ENCODE results near the gene OPTC. TPM values are rescaled to one million over a fixed set of nuclear protein-coding genes. Genes with fewer than 3 reads are reported as not detected.

Gene OPTC
- total and polyA plus RNA-seq, 9 of the 15 experiments (the other 6 are each of a cell fraction or from before 2014, with no cell fraction given), result not detected

DNA sequence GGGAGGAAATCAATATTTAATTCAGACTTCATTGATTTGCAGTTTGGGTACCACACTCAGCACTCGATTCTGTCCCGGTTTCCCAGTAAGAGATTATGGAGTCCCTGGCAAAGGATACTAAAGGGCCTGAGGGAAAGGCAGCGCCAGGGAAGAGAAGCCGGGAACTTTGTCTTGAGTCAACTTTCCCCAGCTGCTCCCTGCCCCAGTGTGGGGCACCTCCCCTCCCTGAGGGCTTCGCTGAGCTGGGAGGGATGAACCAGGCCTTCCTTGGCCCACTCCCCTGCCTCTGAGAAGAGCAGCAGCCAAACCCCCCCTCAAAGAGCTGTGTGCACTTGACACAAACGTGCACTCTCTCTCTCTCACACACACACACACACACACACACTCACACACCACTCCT lies 32.6 kb downstream of the OPTC start:
- Histone ChIP-seq H3K27me3 (ENCODE audit: control insufficient read depth in 2 of 2, insufficient read depth in 2 of 2, low read length in 2 of 2) (peaks cover 32 to 77% of the 10 kb centered on the region in 2 experiments), H3K9ac (ENCODE audit: insufficient read depth in 1 of 2, low read depth in 2 of 2, low read length in 2 of 2) (no peak overlapping the region), H3K36me3 (ENCODE audit: control insufficient read depth, insufficient read depth, low read length) (no peaks in the 10 kb centered on the region), H3K4me3 (no peak overlapping the region), H4K20me1 (replicated peaks; ENCODE audit: control insufficient read depth, insufficient read depth, low read length) (peaks cover 10% of the 10 kb centered on the region; the same call in 1 of the 2 replicates), H3K79me2 (ENCODE audit: control insufficient read depth, insufficient read depth, low read length) (no peaks in the 10 kb centered on the region), H2AFZ (ENCODE audit: low read depth, low read length) (no peak overlapping the region), H3K4me2 (ENCODE audit: insufficient read depth, low read length) (no peak overlapping the region), H3K4me1 (replicated peaks in 1 of 2; ENCODE audit: control insufficient read depth in 2 of 2, insufficient read depth in 2 of 2, low read length in 2 of 2) (no peaks in the 10 kb centered on the region), H3K27ac (ENCODE audit: extremely low read depth, low read depth, low read length) (no peak overlapping the region), H3K9me1 (ENCODE audit: control insufficient read depth, insufficient read depth, low read length) (no peaks in the 10 kb centered on the region), H3K9me3 (replicated peaks; ENCODE audit: control insufficient read depth, insufficient read depth, low read depth, low read length) (no peaks in the 10 kb centered on the region)
- BruUV-seq (replicated peaks), result no TSS peak
- ATAC-seq, result no peak
- ChIA-PET POLR2A (interaction anchor here (0.8 to 1.0 kb wide), 3 partner anchors 8 to 155 kb away, joined by 3 read pairs; no protein-coding TSS in a partner anchor), CTCF (ENCODE audit: low intra/inter-chr PET ratio) (no interaction called here)
- WGBS (ENCODE audit: insufficient coverage, low coverage, missing lambda C conversion rate), result 4% methylated on average over 6 of the region's 6 CpGs
- in situ Hi-C loops (cut with MboI), result loop anchor here (5.0 kb wide), 1 partner anchor 81 kb away; no protein-coding TSS in a partner anchor
- intact Hi-C loops (cut with micrococcal nuclease), result no loop called here
- no peak for FAIRE-seq
- no peak for DNase-seq (ENCODE audit: extremely low read depth in 1 of 4, low spot score in 3 of 4)
- no peak for TF ChIP-seq THRAP3 (IDR thresholded peaks at IDR 0.05; ENCODE audit: borderline replicate concordance)
- TF ChIP-seq DNMT1 (IDR thresholded peaks at IDR 0.05), result no peak
- TF ChIP-seq, protein P1, sequence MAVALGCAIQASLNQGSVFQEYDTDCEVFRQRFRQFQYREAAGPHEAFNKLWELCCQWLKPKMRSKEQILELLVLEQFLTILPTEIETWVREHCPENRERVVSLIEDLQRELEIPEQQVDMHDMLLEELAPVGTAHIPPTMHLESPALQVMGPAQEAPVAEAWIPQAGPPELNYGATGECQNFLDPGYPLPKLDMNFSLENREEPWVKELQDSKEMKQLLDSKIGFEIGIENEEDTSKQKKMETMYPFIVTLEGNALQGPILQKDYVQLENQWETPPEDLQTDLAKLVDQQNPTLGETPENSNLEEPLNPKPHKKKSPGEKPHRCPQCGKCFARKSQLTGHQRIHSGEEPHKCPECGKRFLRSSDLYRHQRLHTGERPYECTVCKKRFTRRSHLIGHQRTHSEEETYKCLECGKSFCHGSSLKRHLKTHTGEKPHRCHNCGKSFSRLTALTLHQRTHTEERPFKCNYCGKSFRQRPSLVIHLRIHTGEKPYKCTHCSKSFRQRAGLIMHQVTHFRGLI (CRISPR knock-in tag; IDR thresholded peaks at IDR 0.05), result no peak
- TF ChIP-seq, protein P2, sequence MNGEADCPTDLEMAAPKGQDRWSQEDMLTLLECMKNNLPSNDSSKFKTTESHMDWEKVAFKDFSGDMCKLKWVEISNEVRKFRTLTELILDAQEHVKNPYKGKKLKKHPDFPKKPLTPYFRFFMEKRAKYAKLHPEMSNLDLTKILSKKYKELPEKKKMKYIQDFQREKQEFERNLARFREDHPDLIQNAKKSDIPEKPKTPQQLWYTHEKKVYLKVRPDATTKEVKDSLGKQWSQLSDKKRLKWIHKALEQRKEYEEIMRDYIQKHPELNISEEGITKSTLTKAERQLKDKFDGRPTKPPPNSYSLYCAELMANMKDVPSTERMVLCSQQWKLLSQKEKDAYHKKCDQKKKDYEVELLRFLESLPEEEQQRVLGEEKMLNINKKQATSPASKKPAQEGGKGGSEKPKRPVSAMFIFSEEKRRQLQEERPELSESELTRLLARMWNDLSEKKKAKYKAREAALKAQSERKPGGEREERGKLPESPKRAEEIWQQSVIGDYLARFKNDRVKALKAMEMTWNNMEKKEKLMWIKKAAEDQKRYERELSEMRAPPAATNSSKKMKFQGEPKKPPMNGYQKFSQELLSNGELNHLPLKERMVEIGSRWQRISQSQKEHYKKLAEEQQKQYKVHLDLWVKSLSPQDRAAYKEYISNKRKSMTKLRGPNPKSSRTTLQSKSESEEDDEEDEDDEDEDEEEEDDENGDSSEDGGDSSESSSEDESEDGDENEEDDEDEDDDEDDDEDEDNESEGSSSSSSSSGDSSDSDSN (IDR thresholded peaks at IDR 0.05; ENCODE audit: borderline replicate concordance in 1 of 2, low read depth in 2 of 2, low read length in 2 of 2), result no peak
- TF ChIP-seq, protein P3, sequence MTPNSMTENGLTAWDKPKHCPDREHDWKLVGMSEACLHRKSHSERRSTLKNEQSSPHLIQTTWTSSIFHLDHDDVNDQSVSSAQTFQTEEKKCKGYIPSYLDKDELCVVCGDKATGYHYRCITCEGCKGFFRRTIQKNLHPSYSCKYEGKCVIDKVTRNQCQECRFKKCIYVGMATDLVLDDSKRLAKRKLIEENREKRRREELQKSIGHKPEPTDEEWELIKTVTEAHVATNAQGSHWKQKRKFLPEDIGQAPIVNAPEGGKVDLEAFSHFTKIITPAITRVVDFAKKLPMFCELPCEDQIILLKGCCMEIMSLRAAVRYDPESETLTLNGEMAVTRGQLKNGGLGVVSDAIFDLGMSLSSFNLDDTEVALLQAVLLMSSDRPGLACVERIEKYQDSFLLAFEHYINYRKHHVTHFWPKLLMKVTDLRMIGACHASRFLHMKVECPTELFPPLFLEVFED (CRISPR knock-in tag; conservative IDR thresholded peaks at IDR 0.05), result no peak
- TF ChIP-seq, protein P4, sequence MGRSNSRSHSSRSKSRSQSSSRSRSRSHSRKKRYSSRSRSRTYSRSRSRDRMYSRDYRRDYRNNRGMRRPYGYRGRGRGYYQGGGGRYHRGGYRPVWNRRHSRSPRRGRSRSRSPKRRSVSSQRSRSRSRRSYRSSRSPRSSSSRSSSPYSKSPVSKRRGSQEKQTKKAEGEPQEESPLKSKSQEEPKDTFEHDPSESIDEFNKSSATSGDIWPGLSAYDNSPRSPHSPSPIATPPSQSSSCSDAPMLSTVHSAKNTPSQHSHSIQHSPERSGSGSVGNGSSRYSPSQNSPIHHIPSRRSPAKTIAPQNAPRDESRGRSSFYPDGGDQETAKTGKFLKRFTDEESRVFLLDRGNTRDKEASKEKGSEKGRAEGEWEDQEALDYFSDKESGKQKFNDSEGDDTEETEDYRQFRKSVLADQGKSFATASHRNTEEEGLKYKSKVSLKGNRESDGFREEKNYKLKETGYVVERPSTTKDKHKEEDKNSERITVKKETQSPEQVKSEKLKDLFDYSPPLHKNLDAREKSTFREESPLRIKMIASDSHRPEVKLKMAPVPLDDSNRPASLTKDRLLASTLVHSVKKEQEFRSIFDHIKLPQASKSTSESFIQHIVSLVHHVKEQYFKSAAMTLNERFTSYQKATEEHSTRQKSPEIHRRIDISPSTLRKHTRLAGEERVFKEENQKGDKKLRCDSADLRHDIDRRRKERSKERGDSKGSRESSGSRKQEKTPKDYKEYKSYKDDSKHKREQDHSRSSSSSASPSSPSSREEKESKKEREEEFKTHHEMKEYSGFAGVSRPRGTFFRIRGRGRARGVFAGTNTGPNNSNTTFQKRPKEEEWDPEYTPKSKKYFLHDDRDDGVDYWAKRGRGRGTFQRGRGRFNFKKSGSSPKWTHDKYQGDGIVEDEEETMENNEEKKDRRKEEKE (IDR thresholded peaks at IDR 0.05; ENCODE audit: borderline replicate concordance in 1 of 2, control insufficient read depth in 1 of 2, low read depth in 2 of 2, low read length in 1 of 2), result no peak
- no peak for TF ChIP-seq TBP (optimal IDR thresholded peaks at IDR 0.05; ENCODE audit: low read depth, low read length)
- TF ChIP-seq, protein P5, sequence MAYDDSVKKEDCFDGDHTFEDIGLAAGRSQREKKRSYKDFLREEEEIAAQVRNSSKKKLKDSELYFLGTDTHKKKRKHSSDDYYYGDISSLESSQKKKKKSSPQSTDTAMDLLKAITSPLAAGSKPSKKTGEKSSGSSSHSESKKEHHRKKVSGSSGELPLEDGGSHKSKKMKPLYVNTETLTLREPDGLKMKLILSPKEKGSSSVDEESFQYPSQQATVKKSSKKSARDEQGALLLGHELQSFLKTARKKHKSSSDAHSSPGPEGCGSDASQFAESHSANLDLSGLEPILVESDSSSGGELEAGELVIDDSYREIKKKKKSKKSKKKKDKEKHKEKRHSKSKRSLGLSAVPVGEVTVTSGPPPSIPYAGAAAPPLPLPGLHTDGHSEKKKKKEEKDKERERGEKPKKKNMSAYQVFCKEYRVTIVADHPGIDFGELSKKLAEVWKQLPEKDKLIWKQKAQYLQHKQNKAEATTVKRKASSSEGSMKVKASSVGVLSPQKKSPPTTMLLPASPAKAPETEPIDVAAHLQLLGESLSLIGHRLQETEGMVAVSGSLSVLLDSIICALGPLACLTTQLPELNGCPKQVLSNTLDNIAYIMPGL (CRISPR knock-in tag; IDR thresholded peaks at IDR 0.05), result no peak
- TF ChIP-seq, protein P6, sequence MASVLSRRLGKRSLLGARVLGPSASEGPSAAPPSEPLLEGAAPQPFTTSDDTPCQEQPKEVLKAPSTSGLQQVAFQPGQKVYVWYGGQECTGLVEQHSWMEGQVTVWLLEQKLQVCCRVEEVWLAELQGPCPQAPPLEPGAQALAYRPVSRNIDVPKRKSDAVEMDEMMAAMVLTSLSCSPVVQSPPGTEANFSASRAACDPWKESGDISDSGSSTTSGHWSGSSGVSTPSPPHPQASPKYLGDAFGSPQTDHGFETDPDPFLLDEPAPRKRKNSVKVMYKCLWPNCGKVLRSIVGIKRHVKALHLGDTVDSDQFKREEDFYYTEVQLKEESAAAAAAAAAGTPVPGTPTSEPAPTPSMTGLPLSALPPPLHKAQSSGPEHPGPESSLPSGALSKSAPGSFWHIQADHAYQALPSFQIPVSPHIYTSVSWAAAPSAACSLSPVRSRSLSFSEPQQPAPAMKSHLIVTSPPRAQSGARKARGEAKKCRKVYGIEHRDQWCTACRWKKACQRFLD (CRISPR knock-in tag; IDR thresholded peaks at IDR 0.05), result no peak

Measured in K562 (cell line).